Neural cell (in vitro differentiated cells): Measurements from ENCODE around the gene COTL1. TPM values are rescaled to one million over a fixed set of nuclear protein-coding genes. Genes with fewer than 3 reads are reported as not detected.

ENCODE experiments used
- H2AFZ ChIP-seq: fragments of 200-600, 300-800 bp; sonication (generic), shearing (Covaris generic); 2 replicates; pipeline ENCODE4 v1.6.0; 2014; ENCODE audit warnings: low read depth, mild to moderate bottlenecking, antibody characterized with exemption, low read length, moderate library complexity
- H3F3A ChIP-seq: fragments of 200-600 bp; shearing (Covaris generic); 2 replicates; pipeline ENCODE4 v1.6.1; 2016; ENCODE audit warnings: mild to moderate bottlenecking, moderate library complexity, mixed read lengths, antibody characterized with exemption, low read length; ENCODE audit not compliant: insufficient read depth, poor library complexity, severe bottlenecking
- H3K27ac ChIP-seq: fragments of 200-600, 300-800 bp; sonication (generic), shearing (Covaris generic); 2 replicates; pipeline ENCODE4 v1.5.1; 2014; ENCODE audit warnings: mild to moderate bottlenecking, low read length, moderate library complexity
- H3K27me3 ChIP-seq: fragments of 300-800, 200-600 bp; sonication (generic), shearing (Covaris generic); 2 replicates; pipeline ENCODE4 v1.6.0; 2014; ENCODE audit warnings: mild to moderate bottlenecking, low read depth, low read length, moderate library complexity; ENCODE audit not compliant: insufficient read depth
- H3K36me3 ChIP-seq: fragments of 300-800, 200-600 bp; sonication (generic), shearing (Covaris generic); 2 replicates; pipeline ENCODE4 v1.5.1; 2014; ENCODE audit warnings: mild to moderate bottlenecking, antibody characterized with exemption, low read length, moderate library complexity; ENCODE audit not compliant: insufficient read depth
- H3K4me2 ChIP-seq: fragments of 300-800, 200-600 bp; sonication (generic), shearing (Covaris generic); 2 replicates; pipeline ENCODE4 v1.6.0; 2014; ENCODE audit warnings: mild to moderate bottlenecking, low read length
- H3K4me3 ChIP-seq: fragments of 300-800, 200-600 bp; sonication (generic), shearing (Covaris generic); 2 replicates; pipeline ENCODE4 v1.5.1; 2014; ENCODE audit warnings: mild to moderate bottlenecking, low read length, moderate library complexity
- H3K79me2 ChIP-seq: fragments of 200-600 bp; shearing (Covaris generic); replicated peaks from 2 replicates; pipeline ENCODE4 v1.6.0; 2014; ENCODE audit warnings: mild to moderate bottlenecking, low read length, moderate library complexity; ENCODE audit not compliant: insufficient read depth
- H3K9ac ChIP-seq: fragments of 300-800, 200-600 bp; sonication (generic), shearing (Covaris generic); 2 replicates; pipeline ENCODE4 v1.6.1; 2016; ENCODE audit warnings: mild to moderate bottlenecking, low read length, mixed read lengths
- H3K9me2 ChIP-seq: fragments of 200-600 bp; shearing (Covaris generic); 2 replicates; pipeline ENCODE4 v1.6.1; 2016; ENCODE audit warnings: mild to moderate bottlenecking, low read length, mixed read lengths; ENCODE audit not compliant: insufficient read depth
- H3K9me3 ChIP-seq: fragments of 200-600, 300-800 bp; sonication (generic), shearing (Covaris generic); 2 replicates; pipeline ENCODE4 v1.6.1; 2016; ENCODE audit warnings: mild to moderate bottlenecking, mixed run types, low read length, moderate library complexity, mixed read lengths
- H4K20me1 ChIP-seq: fragments of 200-600 bp; shearing (Covaris generic); 2 replicates; pipeline ENCODE4 v1.6.1; 2016; ENCODE audit warnings: mild to moderate bottlenecking, mixed run types; ENCODE audit not compliant: insufficient read depth
- EP300 ChIP-seq: fragments of 450-650 bp; conservative IDR thresholded peaks from 2 replicates; pipeline ENCODE4 v1.6.1; 2014; ENCODE audit warnings: antibody characterized with exemption, mild to moderate bottlenecking, moderate library complexity; ENCODE audit not compliant: poor library complexity, severe bottlenecking
- EZH2 ChIP-seq: fragments of 200-600, 300-800 bp; shearing (Covaris generic), sonication (generic); IDR thresholded peaks from 2 replicates; pipeline ENCODE4 v1.6.1; 2014; ENCODE audit warnings: antibody characterized with exemption, low read length, borderline replicate concordance, mild to moderate bottlenecking; ENCODE audit not compliant: insufficient read depth, poor library complexity, severe bottlenecking
- MXI1 ChIP-seq: fragments of 450-650 bp; conservative IDR thresholded peaks from 2 replicates; pipeline ENCODE4 v1.6.1; 2014; ENCODE audit warnings: antibody characterized with exemption, mild to moderate bottlenecking; ENCODE audit not compliant: poor library complexity, severe bottlenecking
- POLR2AphosphoS5 ChIP-seq: IDR thresholded peaks from 2 replicates; pipeline ENCODE4 v1.6.1; 2012
- RAD21 ChIP-seq: fragments of 450-650 bp; conservative IDR thresholded peaks from 2 replicates; pipeline ENCODE4 v1.6.1; 2014; ENCODE audit warnings: antibody characterized with exemption, mild to moderate bottlenecking, moderate library complexity
- SMC3 ChIP-seq: fragments of 450-650 bp; conservative IDR thresholded peaks from 2 replicates; pipeline ENCODE4 v1.6.1; 2014; ENCODE audit warnings: antibody characterized with exemption, mild to moderate bottlenecking, moderate library complexity; ENCODE audit not compliant: poor library complexity
- TAF1 ChIP-seq: IDR thresholded peaks from 2 replicates; pipeline ENCODE4 v1.6.1; 2012; ENCODE audit warnings: low read depth
- polyA plus RNA-seq: library from polyadenylated mRNA; depleted of rRNA; stranded (reverse); fragments of >200 nt; gene quantifications from 2 replicates; pipeline ENCODE4 v1.2.3, GENCODE V29; 2014
- TF ChIP-seq, protein P1 (sequence below): IDR thresholded peaks from 2 replicates; pipeline ENCODE4 v1.6.1; 2012; ENCODE audit warnings: borderline replicate concordance
- TF ChIP-seq, protein P2 (sequence below): fragments of 450-650 bp; IDR thresholded peaks from 2 replicates; pipeline ENCODE4 v1.5.1; 2014; ENCODE audit warnings: antibody characterized with exemption, mild to moderate bottlenecking, moderate library complexity; ENCODE audit not compliant: poor library complexity, severe bottlenecking

Gene COTL1
- polyA plus RNA-seq, 1 donor from 2014 or later, result 86.6 TPM

DNA sequence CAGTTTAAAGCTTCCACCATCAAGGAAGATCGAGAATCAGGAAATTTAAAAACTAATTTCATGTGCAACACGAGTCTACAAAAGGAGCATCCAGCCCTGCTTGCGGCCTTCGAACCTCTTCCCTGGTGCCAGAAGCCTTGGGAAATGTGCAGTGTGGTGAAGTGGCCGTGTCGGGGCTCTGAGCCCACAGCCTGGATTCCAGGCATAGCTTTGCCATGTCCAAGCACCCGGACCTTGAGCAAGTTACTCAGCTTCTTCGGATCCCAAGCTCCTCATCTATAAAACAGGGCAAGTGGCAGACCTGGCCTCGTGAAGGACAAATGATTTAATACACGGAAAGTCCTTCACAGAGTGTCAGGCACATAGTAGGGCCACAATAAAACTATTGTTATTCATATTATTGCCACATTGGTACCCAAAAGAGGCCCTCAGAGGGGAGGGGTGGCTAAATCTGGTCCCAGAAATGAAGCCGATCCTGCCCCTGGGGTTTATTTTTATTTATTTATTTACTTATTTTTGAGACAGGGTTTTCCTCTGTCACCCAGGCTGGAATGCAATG, 34.8 kb downstream of the COTL1 start:
- TF ChIP-seq RAD21, result no peak
- TF ChIP-seq EP300, result no peak
- no peak for TF ChIP-seq EZH2
- TF ChIP-seq, protein P1, sequence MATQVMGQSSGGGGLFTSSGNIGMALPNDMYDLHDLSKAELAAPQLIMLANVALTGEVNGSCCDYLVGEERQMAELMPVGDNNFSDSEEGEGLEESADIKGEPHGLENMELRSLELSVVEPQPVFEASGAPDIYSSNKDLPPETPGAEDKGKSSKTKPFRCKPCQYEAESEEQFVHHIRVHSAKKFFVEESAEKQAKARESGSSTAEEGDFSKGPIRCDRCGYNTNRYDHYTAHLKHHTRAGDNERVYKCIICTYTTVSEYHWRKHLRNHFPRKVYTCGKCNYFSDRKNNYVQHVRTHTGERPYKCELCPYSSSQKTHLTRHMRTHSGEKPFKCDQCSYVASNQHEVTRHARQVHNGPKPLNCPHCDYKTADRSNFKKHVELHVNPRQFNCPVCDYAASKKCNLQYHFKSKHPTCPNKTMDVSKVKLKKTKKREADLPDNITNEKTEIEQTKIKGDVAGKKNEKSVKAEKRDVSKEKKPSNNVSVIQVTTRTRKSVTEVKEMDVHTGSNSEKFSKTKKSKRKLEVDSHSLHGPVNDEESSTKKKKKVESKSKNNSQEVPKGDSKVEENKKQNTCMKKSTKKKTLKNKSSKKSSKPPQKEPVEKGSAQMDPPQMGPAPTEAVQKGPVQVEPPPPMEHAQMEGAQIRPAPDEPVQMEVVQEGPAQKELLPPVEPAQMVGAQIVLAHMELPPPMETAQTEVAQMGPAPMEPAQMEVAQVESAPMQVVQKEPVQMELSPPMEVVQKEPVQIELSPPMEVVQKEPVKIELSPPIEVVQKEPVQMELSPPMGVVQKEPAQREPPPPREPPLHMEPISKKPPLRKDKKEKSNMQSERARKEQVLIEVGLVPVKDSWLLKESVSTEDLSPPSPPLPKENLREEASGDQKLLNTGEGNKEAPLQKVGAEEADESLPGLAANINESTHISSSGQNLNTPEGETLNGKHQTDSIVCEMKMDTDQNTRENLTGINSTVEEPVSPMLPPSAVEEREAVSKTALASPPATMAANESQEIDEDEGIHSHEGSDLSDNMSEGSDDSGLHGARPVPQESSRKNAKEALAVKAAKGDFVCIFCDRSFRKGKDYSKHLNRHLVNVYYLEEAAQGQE, result no peak
- TF ChIP-seq MXI1, result no peak
- no peak for TF ChIP-seq SMC3
- TF ChIP-seq, protein P2, sequence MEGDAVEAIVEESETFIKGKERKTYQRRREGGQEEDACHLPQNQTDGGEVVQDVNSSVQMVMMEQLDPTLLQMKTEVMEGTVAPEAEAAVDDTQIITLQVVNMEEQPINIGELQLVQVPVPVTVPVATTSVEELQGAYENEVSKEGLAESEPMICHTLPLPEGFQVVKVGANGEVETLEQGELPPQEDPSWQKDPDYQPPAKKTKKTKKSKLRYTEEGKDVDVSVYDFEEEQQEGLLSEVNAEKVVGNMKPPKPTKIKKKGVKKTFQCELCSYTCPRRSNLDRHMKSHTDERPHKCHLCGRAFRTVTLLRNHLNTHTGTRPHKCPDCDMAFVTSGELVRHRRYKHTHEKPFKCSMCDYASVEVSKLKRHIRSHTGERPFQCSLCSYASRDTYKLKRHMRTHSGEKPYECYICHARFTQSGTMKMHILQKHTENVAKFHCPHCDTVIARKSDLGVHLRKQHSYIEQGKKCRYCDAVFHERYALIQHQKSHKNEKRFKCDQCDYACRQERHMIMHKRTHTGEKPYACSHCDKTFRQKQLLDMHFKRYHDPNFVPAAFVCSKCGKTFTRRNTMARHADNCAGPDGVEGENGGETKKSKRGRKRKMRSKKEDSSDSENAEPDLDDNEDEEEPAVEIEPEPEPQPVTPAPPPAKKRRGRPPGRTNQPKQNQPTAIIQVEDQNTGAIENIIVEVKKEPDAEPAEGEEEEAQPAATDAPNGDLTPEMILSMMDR, result no peak
- TF ChIP-seq TAF1, result no peak
- no peak for TF ChIP-seq POLR2AphosphoS5
- Histone ChIP-seq H3K79me2 (peaks cover 5% of the 10 kb centered on the region), H2AFZ (no peak overlapping the region)

DNA sequence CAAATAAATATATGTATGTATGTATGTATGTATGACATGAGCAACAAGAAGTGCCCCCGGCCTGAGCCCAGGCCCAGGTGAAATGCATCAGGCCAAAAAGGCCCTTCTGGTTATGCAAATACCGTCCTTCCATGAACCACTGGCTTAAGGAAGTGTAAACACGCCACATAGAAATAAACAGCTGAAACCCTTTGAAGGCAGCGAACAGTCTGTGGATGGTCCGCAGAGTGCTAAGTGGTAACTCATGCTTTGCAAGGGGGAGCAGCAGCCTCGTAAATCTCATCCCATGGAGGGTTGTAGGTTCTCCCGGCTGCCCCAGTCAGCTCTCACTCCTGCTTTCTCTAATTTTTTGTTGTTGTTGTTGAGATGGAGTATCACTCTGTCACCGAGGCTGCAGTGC, 36.7 kb downstream of the COTL1 start:
- no peak overlapping the region for H3K4me2 ChIP-seq
- no peak overlapping the region for H3K4me3 ChIP-seq
- TF ChIP-seq EP300 (no peak), RAD21 (no peak), SMC3 (no peak), EZH2 (no peak), POLR2AphosphoS5 (no peak), TAF1 (no peak)
- TF ChIP-seq, protein P1, result no peak
- H3K9me3 ChIP-seq, result no peaks in the 10 kb centered on the region
- H3K9ac ChIP-seq, result no peak overlapping the region
- no peaks in the 10 kb centered on the region for H4K20me1 ChIP-seq
- H3K79me2 ChIP-seq, result peaks cover 5% of the 10 kb centered on the region
- no peaks in the 10 kb centered on the region for H3F3A ChIP-seq
- H3K9me2 ChIP-seq, result no peaks in the 10 kb centered on the region
- H2AFZ ChIP-seq, result no peak overlapping the region
- H3K27me3 ChIP-seq, result no peaks in the 10 kb centered on the region
- H3K27ac ChIP-seq, result no peak overlapping the region
- H3K36me3 ChIP-seq, result no peaks in the 10 kb centered on the region

More for the DNA sequence above, 34.8 kb downstream of the COTL1 start:
- Histone ChIP-seq H3K27ac (no peak overlapping the region), H3K9me2 (no peaks in the 10 kb centered on the region), H3K27me3 (no peaks in the 10 kb centered on the region), H3F3A (no peaks in the 10 kb centered on the region), H3K4me3 (no peak overlapping the region), H3K9ac (no peak overlapping the region), H3K9me3 (no peaks in the 10 kb centered on the region), H4K20me1 (no peaks in the 10 kb centered on the region), H3K36me3 (no peaks in the 10 kb centered on the region), H3K4me2 (no peak overlapping the region)
